Smooth muscle cell (in vitro differentiated cells): Measurements from ENCODE around the gene EIF1AD. TPM values are rescaled to one million over a fixed set of nuclear protein-coding genes. Genes with fewer than 3 reads are reported as not detected.

Experiments used
- DNase-seq: peaks from one replicate; lab custom pipeline; 2025; ENCODE audit not compliant: unreplicated experiment; lab: John Stamatoyannopoulos, UW
- H2AFZ ChIP-seq: fragments of 200-600 bp; sonication (generic); 2 replicates; pipeline ENCODE4 v1.6.0; 2016; ENCODE audit warnings: antibody characterized with exemption, low read depth, mild to moderate bottlenecking
- H3F3A ChIP-seq: fragments of 200-600 bp; sonication (generic); 2 replicates; pipeline ENCODE4 v1.6.0; 2017; ENCODE audit warnings: antibody characterized with exemption, low read depth
- H3K27ac ChIP-seq: fragments of 200-600 bp; sonication (generic); 2 replicates; pipeline ENCODE4 v1.5.1; 2016; ENCODE audit warnings: low read depth, mild to moderate bottlenecking
- H3K27me3 ChIP-seq: fragments of 200-600 bp; sonication (generic); 2 replicates; pipeline ENCODE4 v1.6.1; 2016; ENCODE audit warnings: low read depth, mild to moderate bottlenecking
- H3K36me3 ChIP-seq: fragments of 200-600 bp; sonication (generic); 2 replicates; pipeline ENCODE4 v1.5.1; 2016; ENCODE audit warnings: low read depth
- H3K4me1 ChIP-seq: fragments of 200-600 bp; sonication (generic); 2 replicates; pipeline ENCODE4 v1.5.1; 2016; ENCODE audit warnings: low read depth
- H3K4me2 ChIP-seq: fragments of 200-600 bp; sonication (generic); 2 replicates; pipeline ENCODE4 v1.6.0; 2016; ENCODE audit warnings: mild to moderate bottlenecking
- H3K4me3 ChIP-seq: fragments of 200-600 bp; sonication (generic); 2 replicates; pipeline ENCODE4 v1.5.1; 2016; ENCODE audit warnings: mild to moderate bottlenecking
- H3K79me2 ChIP-seq: fragments of 200-600 bp; sonication (generic); 2 replicates; pipeline ENCODE4 v1.6.0; 2016; ENCODE audit warnings: low read depth, mild to moderate bottlenecking
- H3K9ac ChIP-seq: fragments of 200-600 bp; sonication (generic); 2 replicates; pipeline ENCODE4 v1.6.0; 2016; ENCODE audit warnings: low read depth
- H3K9me3 ChIP-seq: fragments of 200-600 bp; sonication (generic); replicated peaks from 2 replicates; pipeline ENCODE4 v1.5.1; 2016; ENCODE audit warnings: low read depth
- H4K20me1 ChIP-seq: fragments of 200-600 bp; sonication (generic); 2 replicates; pipeline ENCODE4 v1.6.0; 2016; ENCODE audit warnings: low read depth
- CTCF ChIP-seq: fragments of 200-600 bp; sonication (generic); IDR thresholded peaks from 2 replicates; pipeline ENCODE4 v1.5.1; 2017; ENCODE audit warnings: borderline replicate concordance, mild to moderate bottlenecking, antibody characterized with exemption; ENCODE audit not compliant: insufficient read depth, poor library complexity, severe bottlenecking
- WGBS: methylation state at CpG from one replicate; pipeline ENCODE4 v1.1.7; 2016; ENCODE audit warnings: low lambda C conversion rate; 5-methylcytosine and 5-hydroxymethylcytosine counted together
- polyA plus RNA-seq: library from polyadenylated mRNA; unstranded; fragments of >200 nt; fragmentation: Nextera tagmentation; extraction: Ambion mirVana; gene quantifications from 2 replicates; pipeline ENCODE4 v1.2.1, GENCODE V29; 2016
- total RNA-seq: library from RNA; depleted of rRNA; stranded (reverse); fragments of >200 nt; gene quantifications from 2 replicates; pipeline ENCODE4 v1.2.3, GENCODE V29; 2014

Gene EIF1AD
- total and polyA plus RNA-seq, 2 experiments from 2014 or later = 29.3 TPM

GRCh38 chr11:66045177-66045639 lies 43.3 kb upstream of the EIF1AD start:
- H3K4me3 ChIP-seq = no peak overlapping the region

GRCh38 chr11:66044757-66045156 lies 42.8 kb upstream of the EIF1AD start:
- no peak for TF ChIP-seq CTCF
- H3K4me3 ChIP-seq = no peak overlapping the region
- no peaks in the 10 kb centered on the region for H4K20me1 ChIP-seq
- H3K9ac ChIP-seq = no peak overlapping the region
- no peak overlapping the region for H3K4me2 ChIP-seq
- no peaks in the 10 kb centered on the region for H3K9me3 ChIP-seq
- WGBS = 89% methylated on average over 6 of the region's 6 CpGs
- H3K27ac ChIP-seq = no peak overlapping the region
- H2AFZ ChIP-seq = no peak overlapping the region
- DNase-seq = no peak
- H3K36me3 ChIP-seq = no peaks in the 10 kb centered on the region
- no peaks in the 10 kb centered on the region for H3K4me1 ChIP-seq
- H3K27me3 ChIP-seq = peaks cover 3% of the 10 kb centered on the region
- H3F3A ChIP-seq = no peaks in the 10 kb centered on the region
- H3K79me2 ChIP-seq = no peaks in the 10 kb centered on the region

More at GRCh38 chr11:66045177-66045639, 43.3 kb upstream of the EIF1AD start:
- no peaks in the 10 kb centered on the region for H3K36me3 ChIP-seq
- H3K27ac ChIP-seq = no peak overlapping the region
- peak; percentile 15 for DNase-seq
- H3K4me2 ChIP-seq = no peak overlapping the region
- H4K20me1 ChIP-seq = no peaks in the 10 kb centered on the region
- no peaks in the 10 kb centered on the region for H3K9me3 ChIP-seq
- no peaks in the 10 kb centered on the region for H3F3A ChIP-seq
- H2AFZ ChIP-seq = no peak overlapping the region
- H3K79me2 ChIP-seq = no peaks in the 10 kb centered on the region
- TF ChIP-seq CTCF = peak; percentile 93
- H3K4me1 ChIP-seq = no peaks in the 10 kb centered on the region
- 20% methylated on average over 10 of the region's 11 CpGs for WGBS
- no peak overlapping the region for H3K9ac ChIP-seq
- H3K27me3 ChIP-seq = peaks cover 3% of the 10 kb centered on the region

GRCh38 chr11:66042996-66043906 lies 41.3 kb upstream of the EIF1AD start:
- H3K36me3 ChIP-seq = no peaks in the 10 kb centered on the region
- DNase-seq = no peak
- H3K4me2 ChIP-seq = no peak overlapping the region
- H3K27ac ChIP-seq = no peak overlapping the region
- H2AFZ ChIP-seq = no peak overlapping the region
- H3K4me3 ChIP-seq = no peak overlapping the region
- TF ChIP-seq CTCF = no peak
- no peaks in the 10 kb centered on the region for H4K20me1 ChIP-seq
- no peaks in the 10 kb centered on the region for H3K79me2 ChIP-seq
- H3K9me3 ChIP-seq = no peaks in the 10 kb centered on the region
- no peaks in the 10 kb centered on the region for H3K27me3 ChIP-seq
- H3K9ac ChIP-seq = no peak overlapping the region
- WGBS = 98% methylated on average over 69 of the region's 88 CpGs
- no peaks in the 10 kb centered on the region for H3F3A ChIP-seq
- H3K4me1 ChIP-seq = no peaks in the 10 kb centered on the region
